GM12891 (cell line): ENCODE measurements around the gene SREK1IP1.
A peak's percentile ranks its signal among the peaks of the same experiment; 100 is the strongest.

Experiments used
- DNase-seq: peaks from one replicate; pipeline ENCODE4 v3.0.0; 2011; ENCODE audit warnings: low spot score; ENCODE audit not compliant: insufficient read length
- FAIRE-seq: peaks from 2 replicates; lab custom pipeline; 2011; peaks lifted over from hg19 to GRCh38; lab: Jason Lieb, UNC
- PAX5 ChIP-seq: IDR thresholded peaks from 2 replicates; pipeline ENCODE4 v1.6.1; 2011; ENCODE audit warnings: low read length, moderate library complexity, mild to moderate bottlenecking; ENCODE audit not compliant: insufficient read depth, severe bottlenecking
- POLR2A ChIP-seq: IDR thresholded peaks from 2 replicates; pipeline ENCODE4 v1.6.1; 2011; ENCODE audit warnings: low read depth, low read length, control low read depth
- POLR2AphosphoS5 ChIP-seq: IDR thresholded peaks from 2 replicates; pipeline ENCODE4 v1.6.1; 2011; ENCODE audit warnings: low read depth, low read length, control low read depth
- POU2F2 ChIP-seq: IDR thresholded peaks from 2 replicates; pipeline ENCODE4 v1.6.1; 2011; ENCODE audit warnings: low read depth, mild to moderate bottlenecking, control low read depth, low read length, moderate library complexity
- SPI1 ChIP-seq: IDR thresholded peaks from 2 replicates; pipeline ENCODE4 v1.6.1; 2011; ENCODE audit warnings: low read depth, low read length, control low read depth
- TAF1 ChIP-seq: IDR thresholded peaks from 2 replicates; pipeline ENCODE4 v1.6.1; 2011; ENCODE audit warnings: low read depth, low read length, control low read depth

The SREK1IP1 gene

GRCh38 chr5:64792469-64792868 is 24.0 kb upstream of the SREK1IP1 start:
- TF ChIP-seq POLR2A (no peak), SPI1 (no peak)
- FAIRE-seq, result no peak

GRCh38 chr5:64790210-64790609 is 21.7 kb upstream of the SREK1IP1 start:
- FAIRE-seq, result no peak

More at GRCh38 chr5:64792469-64792868, 24.0 kb upstream of the SREK1IP1 start:
- no peak for DNase-seq

GRCh38 chr5:64789457-64789856 is 21.0 kb upstream of the SREK1IP1 start:
- no peak for TF ChIP-seq PAX5
- TF ChIP-seq SPI1, result no peak
- TF ChIP-seq TAF1, result no peak
- no peak for DNase-seq
- FAIRE-seq, result no peak

More at GRCh38 chr5:64790210-64790609, 21.7 kb upstream of the SREK1IP1 start:
- TF ChIP-seq PAX5 (no peak), POLR2AphosphoS5 (no peak), SPI1 (no peak)
- no peak for DNase-seq

- no peak for DNase-seq
- TF ChIP-seq TAF1, result no peak
- TF ChIP-seq POLR2A, result no peak
- no peak for TF ChIP-seq POLR2AphosphoS5
- no peak for TF ChIP-seq PAX5
- no peak for TF ChIP-seq SPI1
- FAIRE-seq, result no peak
Measured at GRCh38 chr5:64788156-64788555, 19.7 kb upstream of the SREK1IP1 start.

GRCh38 chr5:64786372-64786771 is 17.9 kb upstream of the SREK1IP1 start:
- no peak for DNase-seq
- FAIRE-seq, result no peak
- TF ChIP-seq POLR2AphosphoS5, result no peak
- TF ChIP-seq TAF1, result no peak
- TF ChIP-seq POLR2A, result no peak

- DNase-seq, result no peak
- no peak for TF ChIP-seq POU2F2
- TF ChIP-seq TAF1, result no peak
- TF ChIP-seq PAX5, result no peak
- no peak for TF ChIP-seq SPI1
- no peak for TF ChIP-seq POLR2A
- no peak for TF ChIP-seq POLR2AphosphoS5
- FAIRE-seq, result peak; percentile 71
Measured at GRCh38 chr5:64784451-64785025, 16.0 kb upstream of the SREK1IP1 start.

GRCh38 chr5:64775291-64775690 is 6.8 kb upstream of the SREK1IP1 start:
- peak; percentile 40 for FAIRE-seq
- TF ChIP-seq SPI1, result no peak
- no peak for TF ChIP-seq POU2F2
- TF ChIP-seq POLR2A, result no peak
- TF ChIP-seq PAX5, result no peak
- TF ChIP-seq TAF1, result no peak
- no peak for TF ChIP-seq POLR2AphosphoS5

GRCh38 chr5:64773533-64773932 is 5.0 kb upstream of the SREK1IP1 start:
- TF ChIP-seq POLR2AphosphoS5, result no peak
- TF ChIP-seq SPI1, result no peak
- no peak for TF ChIP-seq TAF1
- TF ChIP-seq POLR2A, result no peak
- TF ChIP-seq PAX5, result no peak
- TF ChIP-seq POU2F2, result no peak
- DNase-seq, result no peak
- peak; percentile 82 for FAIRE-seq

More at GRCh38 chr5:64775291-64775690, 6.8 kb upstream of the SREK1IP1 start:
- no peak for DNase-seq

- no peak for FAIRE-seq
- TF ChIP-seq POU2F2 (no peak), POLR2AphosphoS5 (no peak), SPI1 (no peak), TAF1 (no peak), POLR2A (no peak), PAX5 (no peak)
- no peak for DNase-seq
Measured at GRCh38 chr5:64771736-64772135, 3.2 kb upstream of the SREK1IP1 start.

- FAIRE-seq (no peak), DNase-seq (no peak)
- TF ChIP-seq POLR2A (no peak), TAF1 (no peak), POLR2AphosphoS5 (no peak), POU2F2 (no peak), PAX5 (no peak), SPI1 (no peak)
Measured at GRCh38 chr5:64769855-64770254, 1.4 kb upstream of the SREK1IP1 start.

- FAIRE-seq (no peak), DNase-seq (no peak)
- TF ChIP-seq PAX5 (no peak), SPI1 (no peak), POLR2AphosphoS5 (no peak), POU2F2 (no peak), POLR2A (no peak), TAF1 (no peak)
Measured at GRCh38 chr5:64767959-64768357, 533 bp downstream of the SREK1IP1 start.

- peak; percentile 59 for FAIRE-seq
- peak; percentile 63 for TF ChIP-seq SPI1
- TF ChIP-seq TAF1, result no peak
- no peak for DNase-seq
Measured at GRCh38 chr5:64766941-64767340, 1.6 kb downstream of the SREK1IP1 start.
